ENCODE measurements around the gene DSEL. TPM values are rescaled to one million over a fixed set of nuclear protein-coding genes. Genes with fewer than 3 reads are reported as not detected.

Gene DSEL
- 49.8 and 55.7 TPM in 2 replicates for total RNA-seq

DNA sequence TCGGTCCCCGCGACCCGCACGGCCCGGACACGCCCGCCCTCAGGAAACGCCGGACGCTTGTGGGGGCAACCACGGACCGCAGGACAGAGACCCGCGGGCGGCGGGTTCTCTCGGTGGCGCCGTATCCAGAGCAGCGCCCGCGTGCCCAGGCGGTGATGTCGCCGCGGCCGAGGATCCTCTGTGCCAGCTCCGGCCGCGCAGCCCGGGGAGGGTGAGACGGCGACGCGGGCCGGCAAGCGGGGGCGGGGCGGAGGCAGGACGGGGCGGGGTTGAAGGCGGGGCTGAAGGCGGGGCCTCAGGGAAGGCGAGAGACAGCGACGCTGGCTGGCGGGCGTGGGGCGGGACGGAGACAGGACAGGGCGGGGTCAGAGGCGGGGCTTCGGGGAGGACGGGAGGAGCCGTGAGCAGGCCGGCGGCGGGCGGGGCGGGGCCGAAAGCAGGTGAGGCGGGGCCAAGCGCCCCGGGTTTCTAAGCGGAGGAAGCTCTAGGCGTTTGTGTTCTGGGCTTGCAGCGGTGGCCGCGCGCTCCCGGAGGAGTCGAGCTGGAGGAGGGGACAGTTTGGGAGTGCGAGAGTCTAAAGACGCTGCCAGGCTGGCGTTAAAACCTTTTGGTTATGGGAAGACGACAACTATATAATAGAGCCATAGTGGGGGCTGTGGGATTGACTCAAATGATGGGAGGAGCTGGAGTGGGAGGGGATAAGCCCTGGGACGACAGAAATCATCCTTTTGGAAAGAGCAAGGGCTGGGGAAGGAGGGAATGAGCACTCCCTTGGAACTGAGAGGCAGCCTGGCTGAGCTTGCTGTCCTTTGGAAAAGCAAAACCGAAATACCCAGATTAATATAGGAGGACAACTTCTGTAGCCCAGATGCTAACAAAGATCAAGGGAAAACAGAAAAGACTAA lies at the start of gene DSEL:
Gene DSEL, minus strand, starts transcription at position 182 of the 905 bp plus-strand sequence. CDS start 2,112 bp downstream, outside the sequence.

All from articular chondrocyte of knee joint (primary cell).